CD14-positive monocyte (primary cell): ENCODE results near the gene URGCP. TPM values are rescaled to one million over a fixed set of nuclear protein-coding genes. Genes with fewer than 3 reads are reported as not detected.

Source experiments
- DNase-seq, 3 donors: peaks; one replicate each; pipeline ENCODE4 v3.0.0-alpha.2; 2011 to 2022
- H2AFZ ChIP-seq: 2 replicates; pipeline ENCODE4 v1.6.0; 2012; ENCODE audit warnings: mild to moderate bottlenecking, low read depth, low read length, inconsistent platforms; ENCODE audit not compliant: insufficient read depth, poor library complexity, severe bottlenecking
- H3K27ac ChIP-seq, 2 donors: 1 replicate in 1 of 2; 2 replicates in 1 of 2; pipeline ENCODE4 v1.5.1; 2012 to 2013; ENCODE audit warnings: low read length in 2 of 2, control low read depth in 1 of 2, inconsistent platforms in 1 of 2, low read depth in 1 of 2, mild to moderate bottlenecking in 1 of 2
- H3K27me3 ChIP-seq, 2 donors: one replicate each; pipeline versions ENCODE4 v1.6.0 to v1.6.1; 2011 to 2013; ENCODE audit warnings: low read length in 2 of 2; ENCODE audit not compliant: control insufficient read depth in 2 of 2, insufficient read depth in 2 of 2
- H3K36me3 ChIP-seq, 2 donors: replicated peaks in 1 of 2; 1 replicate in 1 of 2; 2 replicates in 1 of 2; pipeline versions ENCODE4 v1.5.1 to v1.6.1; 2012 to 2013; ENCODE audit warnings: low read length in 2 of 2, control low read depth in 1 of 2, inconsistent platforms in 1 of 2, mild to moderate bottlenecking in 1 of 2; ENCODE audit not compliant: insufficient read depth in 2 of 2, control insufficient read depth in 1 of 2
- H3K4me1 ChIP-seq, 2 donors: 1 replicate in 1 of 2; 2 replicates in 1 of 2; pipeline versions ENCODE4 v1.5.1 to v1.6.1; 2012 to 2013; ENCODE audit warnings: low read length in 2 of 2, control low read depth in 1 of 2, inconsistent platforms in 1 of 2, mild to moderate bottlenecking in 1 of 2, moderate library complexity in 1 of 2; ENCODE audit not compliant: insufficient read depth in 2 of 2, control insufficient read depth in 1 of 2
- H3K4me2 ChIP-seq: replicated peaks from 2 replicates; pipeline ENCODE3; 2012; ENCODE audit warnings: low read length, moderate library complexity, mild to moderate bottlenecking; ENCODE audit not compliant: poor library complexity, severe bottlenecking; ENCODE audit errors: extremely low read depth
- H3K4me3 ChIP-seq, 3 experiments: fragments of 200-600 bp in 1 of 3; sonication (generic) in 1 of 3; replicated peaks in 1 of 3; 1 replicate in 2 of 3; 2 replicates in 1 of 3; pipeline ENCODE4 v1.5.1; 2011 to 2013; ENCODE audit warnings: low read length in 3 of 3, mild to moderate bottlenecking in 3 of 3, control low read depth in 2 of 3, low read depth in 2 of 3, inconsistent platforms in 1 of 3, moderate library complexity in 1 of 3
- H3K79me2 ChIP-seq: 2 replicates; pipeline ENCODE4 v1.6.0; 2012; ENCODE audit warnings: mild to moderate bottlenecking, control low read depth, inconsistent platforms, low read length, moderate library complexity; ENCODE audit not compliant: insufficient read depth
- H3K9ac ChIP-seq: 2 replicates; pipeline ENCODE4 v1.6.0; 2017; ENCODE audit warnings: low read length, mild to moderate bottlenecking; ENCODE audit not compliant: insufficient read depth, poor library complexity, severe bottlenecking
- H3K9me3 ChIP-seq, 2 donors: replicated peaks in 1 of 2; 1 replicate in 1 of 2; 2 replicates in 1 of 2; pipeline versions ENCODE4 v1.5.1 to v1.6.1; 2012 to 2013; ENCODE audit warnings: low read length in 2 of 2, control low read depth in 1 of 2; ENCODE audit not compliant: control insufficient read depth in 1 of 2, insufficient read depth in 1 of 2
- H4K20me1 ChIP-seq: 2 replicates; pipeline ENCODE4 v1.6.0; 2012; ENCODE audit warnings: mild to moderate bottlenecking, low read length, control low read depth, moderate library complexity; ENCODE audit not compliant: insufficient read depth
- H3K27ac Mint-ChIP-seq, 7 donors: one replicate each; pipeline ENCODE4 v1.8.0; 2020; ENCODE audit warnings: mild to moderate bottlenecking in 7 of 7, mixed read lengths in 7 of 7, moderate library complexity in 6 of 7, inconsistent platforms in 2 of 7
- H3K27me3 Mint-ChIP-seq, 3 donors: one replicate each; pipeline ENCODE4 v1.8.0; 2021 to 2022; ENCODE audit warnings: low read depth in 3 of 3, mild to moderate bottlenecking in 3 of 3, mixed read lengths in 3 of 3, moderate library complexity in 3 of 3, inconsistent platforms in 1 of 3
- H3K36me3 Mint-ChIP-seq, 2 donors: one replicate each; pipeline ENCODE4 v1.8.0; 2020; ENCODE audit warnings: mixed read lengths in 2 of 2, inconsistent platforms in 1 of 2, mild to moderate bottlenecking in 1 of 2
- H3K4me1 Mint-ChIP-seq: one replicate; pipeline ENCODE4 v1.8.0; 2020; ENCODE audit warnings: mild to moderate bottlenecking, mixed read lengths
- H3K4me3 Mint-ChIP-seq, 2 donors: one replicate each; pipeline ENCODE4 v1.8.0; 2020; ENCODE audit warnings: mild to moderate bottlenecking in 2 of 2, mixed read lengths in 2 of 2, moderate library complexity in 1 of 2
- H3K9me3 Mint-ChIP-seq, 7 donors: one replicate each; pipeline ENCODE4 v1.8.0; 2020 to 2022; ENCODE audit warnings: mixed read lengths in 7 of 7, mild to moderate bottlenecking in 6 of 7, moderate library complexity in 6 of 7, inconsistent platforms in 2 of 7
- WGBS: methylation state at CpG from one replicate; pipeline ENCODE4 v1.1.5; 2013; ENCODE audit warnings: missing lambda C conversion rate; ENCODE audit not compliant: insufficient coverage; 5-methylcytosine and 5-hydroxymethylcytosine counted together
- intact Hi-C, 2 donors: fragments of 100-400 bp; cut with micrococcal nuclease; formaldehyde crosslinking; loops; one replicate each; pipeline versions ENCODE4 v1.15.0 to v1.15.1; 2023
- polyA plus RNA-seq, 3 donors: library from polyadenylated mRNA; depleted of rRNA in 1 of 3; unstranded in 2 of 3; stranded (reverse) in 1 of 3; fragments of 300-500 nt in 2 of 3; fragments of >200 nt in 1 of 3; fragmentation: Illumina TruSeq in 2 of 3; gene quantifications; 1 replicate in 2 of 3; 2 replicates in 1 of 3; pipeline ENCODE4 v1.2.3, GENCODE V29; 2012 to 2021
- TF ChIP-seq, protein P1 (sequence below): fragments of 200-600 bp; IDR thresholded peaks from one replicate; pipeline ENCODE4 v1.8.0; 2022; ENCODE audit warnings: antibody characterized with exemption, mild to moderate bottlenecking

URGCP gene
- polyA plus RNA-seq, 3 donors = 5.7 to 6.8 (median 5.9) TPM

DNA sequence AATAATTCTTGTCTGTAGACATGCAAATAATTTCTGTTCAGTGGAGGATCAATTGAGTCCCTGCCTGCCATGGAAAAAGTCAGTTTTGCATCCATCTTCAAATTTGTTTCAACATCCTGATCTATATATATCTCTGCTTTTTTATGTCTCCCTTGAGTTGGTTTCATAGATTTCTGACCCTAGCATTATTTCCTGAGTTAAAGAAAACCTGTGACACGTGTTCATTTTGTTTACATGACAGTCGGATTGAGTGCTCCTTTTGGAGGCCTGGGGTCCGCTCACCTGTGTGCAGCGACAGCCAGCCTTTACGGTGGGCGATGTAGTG lies 37.8 kb downstream of the URGCP start:
- Histone ChIP-seq H3K27me3 (no peaks in the 10 kb centered on the region), H3K36me3 (peaks cover 13 to 26% of the 10 kb centered on the region in 2 donors), H2AFZ (peak overlapping the region; percentile 87), H3K4me1 (peaks cover 18% of the 10 kb centered on the region in 2 donors), H3K79me2 (peaks cover 3% of the 10 kb centered on the region), H4K20me1 (no peaks in the 10 kb centered on the region), H3K4me2 (peak overlapping the region; percentile 75), H3K4me3 (peak overlapping the region; percentile 51 to 81 (median 77)), H3K9me3 (no peaks in the 10 kb centered on the region), H3K9ac (peak overlapping the region; percentile 89), H3K27ac (peak overlapping the region; percentile 91 to 99)
- Mint-ChIP-seq H3K36me3 (peaks cover 25 to 26% of the 10 kb centered on the region in 2 donors), H3K27ac (peak overlapping the region; percentile 81 to 100 (median 100)), H3K27me3 (peaks cover 2 to 8% (median 4%) of the 10 kb centered on the region in 3 donors), H3K4me1 (peaks cover 20% of the 10 kb centered on the region), H3K4me3 (peak overlapping the region; percentile 96 to 97), H3K9me3 (peaks cover 0 to 6% (median 2%) of the 10 kb centered on the region in 7 donors)
- intact Hi-C loops = no loop called here
- 2% methylated on average over 6 of the region's 6 CpGs for WGBS
- no peak for DNase-seq
- TF ChIP-seq, protein P1, sequence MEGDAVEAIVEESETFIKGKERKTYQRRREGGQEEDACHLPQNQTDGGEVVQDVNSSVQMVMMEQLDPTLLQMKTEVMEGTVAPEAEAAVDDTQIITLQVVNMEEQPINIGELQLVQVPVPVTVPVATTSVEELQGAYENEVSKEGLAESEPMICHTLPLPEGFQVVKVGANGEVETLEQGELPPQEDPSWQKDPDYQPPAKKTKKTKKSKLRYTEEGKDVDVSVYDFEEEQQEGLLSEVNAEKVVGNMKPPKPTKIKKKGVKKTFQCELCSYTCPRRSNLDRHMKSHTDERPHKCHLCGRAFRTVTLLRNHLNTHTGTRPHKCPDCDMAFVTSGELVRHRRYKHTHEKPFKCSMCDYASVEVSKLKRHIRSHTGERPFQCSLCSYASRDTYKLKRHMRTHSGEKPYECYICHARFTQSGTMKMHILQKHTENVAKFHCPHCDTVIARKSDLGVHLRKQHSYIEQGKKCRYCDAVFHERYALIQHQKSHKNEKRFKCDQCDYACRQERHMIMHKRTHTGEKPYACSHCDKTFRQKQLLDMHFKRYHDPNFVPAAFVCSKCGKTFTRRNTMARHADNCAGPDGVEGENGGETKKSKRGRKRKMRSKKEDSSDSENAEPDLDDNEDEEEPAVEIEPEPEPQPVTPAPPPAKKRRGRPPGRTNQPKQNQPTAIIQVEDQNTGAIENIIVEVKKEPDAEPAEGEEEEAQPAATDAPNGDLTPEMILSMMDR = no peak

DNA sequence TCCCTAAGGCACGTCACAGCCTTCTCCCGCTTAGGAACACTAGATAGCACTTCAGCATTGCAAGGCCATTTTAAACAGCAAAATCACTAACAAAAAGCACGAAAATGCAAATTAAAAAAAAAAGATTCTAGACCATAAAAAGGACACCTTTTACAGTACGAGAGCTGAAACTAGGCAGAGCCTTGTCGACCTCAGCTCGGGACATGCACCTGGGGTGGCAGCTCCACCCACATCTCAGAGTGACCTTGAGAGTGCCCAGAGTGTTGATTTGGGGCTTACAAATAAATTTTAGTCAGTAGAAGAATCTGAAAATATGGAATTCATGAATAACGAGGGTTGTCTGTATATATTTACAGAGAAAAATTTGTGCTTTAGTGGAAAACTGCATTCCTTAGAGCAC lies 38.2 kb downstream of the URGCP start:
- Histone ChIP-seq H3K4me1 (peaks cover 18% of the 10 kb centered on the region in 2 donors), H3K4me3 (peak overlapping the region in 1 of 3 experiments; percentile 77), H3K27ac (no peak overlapping the region), H3K9ac (no peak overlapping the region), H3K36me3 (peaks cover 13 to 26% of the 10 kb centered on the region in 2 donors), H3K79me2 (peaks cover 3% of the 10 kb centered on the region), H3K9me3 (no peaks in the 10 kb centered on the region), H3K4me2 (peak overlapping the region; percentile 75), H2AFZ (peak overlapping the region; percentile 87), H3K27me3 (no peaks in the 10 kb centered on the region), H4K20me1 (no peaks in the 10 kb centered on the region)
- intact Hi-C loops = no loop called here
- 95% methylated on average over 6 of the region's 7 CpGs for WGBS
- TF ChIP-seq, protein P1 = no peak
- H3K4me1 Mint-ChIP-seq = peaks cover 20% of the 10 kb centered on the region
- DNase-seq = no peak
- peaks cover 25 to 26% of the 10 kb centered on the region in 2 donors for H3K36me3 Mint-ChIP-seq
- H3K27me3 Mint-ChIP-seq = peaks cover 2 to 8% (median 6%) of the 10 kb centered on the region in 3 donors
- peaks cover 0 to 6% (median under 1%) of the 10 kb centered on the region in 7 donors for H3K9me3 Mint-ChIP-seq
- H3K4me3 Mint-ChIP-seq = peak overlapping the region; percentile 96 to 97
- H3K27ac Mint-ChIP-seq = no peak overlapping the region
